Esophagus muscularis mucosa (tissue), 4 donors: ENCODE measurements around the gene KCNJ12.

Experiments used
- CTCF ChIP-seq, 3 experiments: fragments of 200-600 bp in 2 of 3; fragments of 450-650 bp in 1 of 3; sonication (generic) in 2 of 3; IDR thresholded peaks; one replicate each; pipeline ENCODE4 v1.5.1; 2017 to 2019; ENCODE audit warnings: antibody characterized with exemption in 3 of 3, mild to moderate bottlenecking in 2 of 3, moderate library complexity in 1 of 3
- EP300 ChIP-seq: sonication (generic); formaldehyde crosslinking; IDR thresholded peaks from one replicate; pipeline ENCODE4 v1.6.1; 2017; ENCODE audit warnings: antibody characterized with exemption
- POLR2AphosphoS5 ChIP-seq, 2 donors: sonication (generic); formaldehyde crosslinking; IDR thresholded peaks; one replicate each; pipeline ENCODE4 v1.6.1; 2017; ENCODE audit warnings: antibody characterized with exemption in 2 of 2

DNA sequence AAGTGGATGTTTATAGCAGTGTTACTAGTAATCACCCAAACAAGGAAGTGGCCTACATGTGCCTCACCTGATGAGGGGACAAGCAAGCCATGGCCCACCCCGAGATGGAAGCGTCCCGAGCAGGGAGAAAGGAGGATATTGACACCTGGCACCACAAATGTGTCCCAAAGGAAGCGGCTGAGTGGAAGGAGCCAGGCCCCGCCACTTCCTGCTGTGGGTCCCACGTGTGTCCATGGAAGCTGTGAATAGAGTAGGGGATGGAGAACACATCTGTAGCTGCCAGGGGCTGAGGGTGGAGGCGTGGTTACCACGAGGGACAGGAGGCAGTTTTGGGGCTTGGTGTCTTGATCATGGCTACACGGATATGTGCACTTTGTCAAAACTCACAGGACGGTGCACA, 49.2 kb downstream of the KCNJ12 start:
- TF ChIP-seq POLR2AphosphoS5 (IDR thresholded peaks at IDR 0.05) (no peak), CTCF (IDR thresholded peaks at IDR 0.05) (no peak), EP300 (no peak)
